ENCODE results near the gene PSMG4. TPM values are rescaled to one million over a fixed set of nuclear protein-coding genes. Genes with fewer than 3 reads are reported as not detected.

PSMG4 gene
- total RNA-seq, 1 donor from 2014 or later: 16.9 TPM

DNA sequence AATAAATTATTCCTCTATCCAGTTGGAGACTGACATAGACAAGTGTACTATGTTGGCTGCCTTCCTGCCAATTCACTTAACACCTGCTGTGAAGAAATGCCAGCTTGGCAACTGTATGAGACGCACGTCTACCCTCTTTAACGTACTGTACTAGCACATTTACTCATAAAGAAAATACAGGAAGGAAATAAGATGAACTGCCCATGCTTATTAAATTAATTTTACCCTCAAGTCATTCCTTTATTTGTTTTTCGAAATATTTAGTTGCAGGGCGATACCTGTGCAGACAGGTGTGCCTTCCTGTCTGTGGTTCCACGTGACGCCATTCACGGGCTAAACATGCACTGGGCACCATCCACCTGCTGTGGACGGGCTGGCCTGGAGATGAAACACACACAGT lies 52.0 kb downstream of the PSMG4 start:
- ATAC-seq: peak; percentile 18
- H3K27me3 ChIP-seq: no peaks in the 10 kb centered on the region
- H3K9me3 ChIP-seq: no peaks in the 10 kb centered on the region
- H3K36me3 ChIP-seq: no peaks in the 10 kb centered on the region
- no peaks in the 10 kb centered on the region for H3K4me1 ChIP-seq
- no peak for DNase-seq
- H3K4me3 ChIP-seq: no peak overlapping the region
- H3K27ac ChIP-seq: no peak overlapping the region
- intact Hi-C loops (cut with DNase I): no loop called here
- TF ChIP-seq, protein P1, sequence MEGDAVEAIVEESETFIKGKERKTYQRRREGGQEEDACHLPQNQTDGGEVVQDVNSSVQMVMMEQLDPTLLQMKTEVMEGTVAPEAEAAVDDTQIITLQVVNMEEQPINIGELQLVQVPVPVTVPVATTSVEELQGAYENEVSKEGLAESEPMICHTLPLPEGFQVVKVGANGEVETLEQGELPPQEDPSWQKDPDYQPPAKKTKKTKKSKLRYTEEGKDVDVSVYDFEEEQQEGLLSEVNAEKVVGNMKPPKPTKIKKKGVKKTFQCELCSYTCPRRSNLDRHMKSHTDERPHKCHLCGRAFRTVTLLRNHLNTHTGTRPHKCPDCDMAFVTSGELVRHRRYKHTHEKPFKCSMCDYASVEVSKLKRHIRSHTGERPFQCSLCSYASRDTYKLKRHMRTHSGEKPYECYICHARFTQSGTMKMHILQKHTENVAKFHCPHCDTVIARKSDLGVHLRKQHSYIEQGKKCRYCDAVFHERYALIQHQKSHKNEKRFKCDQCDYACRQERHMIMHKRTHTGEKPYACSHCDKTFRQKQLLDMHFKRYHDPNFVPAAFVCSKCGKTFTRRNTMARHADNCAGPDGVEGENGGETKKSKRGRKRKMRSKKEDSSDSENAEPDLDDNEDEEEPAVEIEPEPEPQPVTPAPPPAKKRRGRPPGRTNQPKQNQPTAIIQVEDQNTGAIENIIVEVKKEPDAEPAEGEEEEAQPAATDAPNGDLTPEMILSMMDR (IDR thresholded peaks at IDR 0.05): no peak

DNA sequence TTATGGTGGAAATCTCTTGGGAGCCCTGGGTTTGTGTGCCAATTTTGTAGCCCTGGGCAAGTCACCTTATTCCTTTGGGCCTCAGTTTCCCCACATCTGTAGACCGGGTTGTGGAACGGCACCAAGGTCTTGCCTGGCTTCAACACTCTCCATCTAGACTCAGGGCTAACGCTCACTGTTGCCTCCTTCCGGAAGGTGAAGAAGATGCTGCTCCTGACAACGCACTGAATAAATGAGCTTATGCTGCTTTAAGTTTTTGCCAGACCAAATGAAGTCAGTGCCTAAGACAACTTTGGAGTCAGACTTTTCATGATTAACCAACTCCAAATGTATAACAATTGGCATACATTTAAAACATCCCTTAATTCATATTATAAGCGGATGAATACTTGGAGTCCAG lies 53.1 kb downstream of the PSMG4 start:
- Histone ChIP-seq H3K9me3 (no peaks in the 10 kb centered on the region), H3K27me3 (no peaks in the 10 kb centered on the region), H3K4me3 (no peak overlapping the region), H3K36me3 (no peaks in the 10 kb centered on the region), H3K27ac (no peak overlapping the region), H3K4me1 (no peaks in the 10 kb centered on the region)
- ATAC-seq (no peak), DNase-seq (no peak)
- intact Hi-C loops (cut with DNase I): no loop called here
- TF ChIP-seq, protein P1 (IDR thresholded peaks at IDR 0.05): no peak

DNA sequence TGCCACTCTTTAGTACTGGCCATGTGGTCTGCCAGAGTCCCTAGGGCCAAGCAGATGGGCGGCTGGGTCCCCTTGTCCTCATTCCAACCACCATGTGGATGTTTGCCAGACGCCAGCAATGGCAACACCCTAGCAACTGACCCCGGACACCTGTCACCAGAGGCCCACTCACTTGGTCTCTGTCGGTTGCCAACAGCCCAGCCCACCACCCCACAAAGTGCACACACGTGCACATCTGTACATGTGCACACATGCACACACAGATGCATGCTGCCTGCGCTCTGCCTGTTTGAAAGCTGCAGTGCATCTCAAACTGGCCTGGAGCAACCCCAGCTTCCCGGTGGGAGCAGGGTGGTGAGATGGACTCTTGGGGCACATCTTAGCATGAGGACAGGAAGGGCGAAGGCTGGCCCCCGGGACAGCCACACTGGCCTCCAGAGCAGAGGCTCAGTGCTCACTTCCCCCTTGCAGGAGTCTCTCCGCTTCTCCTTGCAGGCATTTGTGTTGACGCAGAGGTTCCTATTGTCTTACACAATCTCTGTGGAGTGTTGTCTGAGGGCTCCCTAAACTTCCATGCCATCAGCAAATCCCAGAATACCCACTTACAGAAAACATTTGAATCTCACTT lies 54.0 kb downstream of the PSMG4 start:
- no peak overlapping the region for H3K4me3 ChIP-seq
- no peak overlapping the region for H3K27ac ChIP-seq
- H3K36me3 ChIP-seq: no peaks in the 10 kb centered on the region
- H3K4me1 ChIP-seq: no peaks in the 10 kb centered on the region
- H3K27me3 ChIP-seq: no peaks in the 10 kb centered on the region
- TF ChIP-seq, protein P1 (IDR thresholded peaks at IDR 0.05): no peak
- DNase-seq (peak; percentile 58), ATAC-seq (peak; percentile 29)
- H3K9me3 ChIP-seq: no peaks in the 10 kb centered on the region
- intact Hi-C loops (cut with DNase I): no loop called here

DNA sequence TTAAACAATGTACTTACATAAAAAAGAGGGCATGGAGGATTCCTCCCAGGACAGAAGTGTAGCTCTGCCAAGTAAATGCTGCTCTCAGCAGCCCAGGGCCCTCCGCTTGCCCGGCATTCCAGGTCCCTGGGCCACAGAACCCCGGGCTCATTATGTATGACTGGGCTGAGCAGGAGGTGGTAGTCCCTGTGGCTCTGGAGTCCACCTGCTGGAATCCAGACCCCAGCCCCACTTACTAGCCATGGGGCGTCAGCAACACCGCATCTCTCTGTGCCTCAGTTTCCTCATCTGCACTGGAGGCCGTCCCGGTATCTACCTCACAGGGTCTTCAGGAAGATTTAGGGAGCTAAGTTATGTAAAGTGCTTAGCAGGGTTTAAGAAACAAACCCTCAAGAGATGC lies 55.4 kb downstream of the PSMG4 start:
- intact Hi-C loops (cut with DNase I): no loop called here

DNA sequence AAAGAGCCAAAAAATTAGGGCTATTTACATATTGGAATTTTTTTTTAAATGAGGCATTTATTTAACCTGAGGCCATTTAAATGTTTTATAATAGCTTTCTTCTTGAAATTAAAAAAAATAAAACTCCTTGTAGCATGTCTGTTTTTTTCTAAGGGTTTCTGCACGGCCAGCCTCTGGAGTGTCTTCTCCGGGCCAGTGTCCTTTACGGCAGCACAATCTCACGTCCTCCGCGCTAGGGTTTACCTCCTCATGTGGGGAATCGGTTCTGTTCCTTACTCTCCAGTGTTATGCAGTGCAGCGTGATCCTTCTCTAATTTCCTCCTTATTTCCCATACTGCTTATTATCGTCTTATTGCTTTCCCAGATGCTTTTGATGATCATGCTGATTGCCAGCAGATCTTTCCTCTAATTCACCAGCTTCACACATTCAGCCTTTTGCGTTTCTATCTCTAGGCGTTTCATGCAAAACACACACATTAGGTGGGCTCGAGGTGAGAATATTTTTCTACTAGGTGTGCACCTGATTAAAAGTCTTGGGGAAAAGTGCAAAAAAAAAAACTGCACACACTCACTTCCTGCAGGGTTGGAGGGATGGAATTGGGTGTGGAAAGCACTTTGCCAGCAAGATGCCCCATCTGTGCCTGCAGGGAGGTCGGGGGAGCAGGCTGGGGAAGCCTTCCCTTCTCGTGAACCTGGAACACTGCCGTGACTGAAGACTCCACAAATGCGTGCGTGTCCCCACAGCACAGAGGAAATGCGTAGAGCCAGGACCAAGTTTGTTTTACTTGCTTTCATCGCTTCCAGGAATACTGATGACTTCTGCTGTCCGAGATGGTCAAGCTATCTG lies 56.1 kb downstream of the PSMG4 start:
- no peaks in the 10 kb centered on the region for H3K36me3 ChIP-seq
- H3K27ac ChIP-seq: no peak overlapping the region
- TF ChIP-seq, protein P1 (IDR thresholded peaks at IDR 0.05): no peak
- ATAC-seq (no peak), DNase-seq (no peak)
- peaks cover 5% of the 10 kb centered on the region for H3K4me1 ChIP-seq
- intact Hi-C loops (cut with DNase I): no loop called here
- no peaks in the 10 kb centered on the region for H3K9me3 ChIP-seq
- H3K27me3 ChIP-seq: no peaks in the 10 kb centered on the region
- no peak overlapping the region for H3K4me3 ChIP-seq

More for the DNA sequence above, 55.4 kb downstream of the PSMG4 start:
- TF ChIP-seq, protein P1 (IDR thresholded peaks at IDR 0.05): no peak
- Histone ChIP-seq H3K4me3 (no peak overlapping the region), H3K4me1 (peaks cover 5% of the 10 kb centered on the region), H3K9me3 (no peaks in the 10 kb centered on the region), H3K36me3 (no peaks in the 10 kb centered on the region), H3K27me3 (no peaks in the 10 kb centered on the region), H3K27ac (no peak overlapping the region)
- DNase-seq (no peak), ATAC-seq (no peak)
